WTC11 (cell line): ENCODE data around the gene NCOA3. TPM values are rescaled to one million over a fixed set of nuclear protein-coding genes. Genes with fewer than 3 reads are reported as not detected.

Source experiments
- ATAC-seq: fragments of 200-7000 bp; cut with Tn5 transposase; 2 replicates; pipeline ENCODE4 v1.10.0; 2021; ENCODE audit warnings: mild to moderate bottlenecking, moderate library complexity
- CTCF ChIA-PET: fragments of 300-600 bp; sonication (Branson Sonifier 250); formaldehyde crosslinking; loops from one replicate; lab custom pipeline; 2021; ENCODE audit warnings: antibody characterized with exemption; lab: Charles Lee
- POLR2A ChIA-PET: fragments of 350-600 bp; sonication (Branson Sonifier 250); formaldehyde crosslinking; loops from one replicate; lab custom pipeline; 2021; ENCODE audit warnings: antibody characterized with exemption; lab: Charles Lee
- DNase-seq: peaks from one replicate; pipeline ENCODE4 v3.0.0; 2021; ENCODE audit warnings: low spot score
- H3K27ac Mint-ChIP-seq: 2 replicates; pipeline ENCODE4 v1.8.0; 2021; ENCODE audit warnings: mixed read lengths
- H3K27me3 Mint-ChIP-seq: 2 replicates; pipeline ENCODE4 v1.8.0; 2021; ENCODE audit warnings: low read depth, mild to moderate bottlenecking, moderate library complexity, mixed read lengths
- H3K36me3 Mint-ChIP-seq: 2 replicates; pipeline ENCODE4 v1.8.0; 2021; ENCODE audit warnings: mixed read lengths
- H3K4me1 Mint-ChIP-seq: 2 replicates; pipeline ENCODE4 v1.8.0; 2022; ENCODE audit warnings: mixed read lengths
- H3K4me3 Mint-ChIP-seq: 2 replicates; pipeline ENCODE4 v1.8.0; 2021; ENCODE audit warnings: mild to moderate bottlenecking, moderate library complexity, mixed read lengths
- H3K9me3 Mint-ChIP-seq: 2 replicates; pipeline ENCODE4 v1.8.0; 2021; ENCODE audit warnings: mixed read lengths
- ATF3 ChIP-seq: sonication (generic); formaldehyde crosslinking; conservative IDR thresholded peaks from 2 replicates; pipeline ENCODE4 v1.8.1; 2022; ENCODE audit warnings: mild to moderate bottlenecking, missing genetic modification reagents
- CREB1 ChIP-seq: sonication (generic); formaldehyde crosslinking; IDR thresholded peaks from 2 replicates; pipeline ENCODE4 v1.8.0; 2023; ENCODE audit warnings: mild to moderate bottlenecking, missing genetic modification reagents
- E2F5 ChIP-seq: sonication (generic); formaldehyde crosslinking; IDR thresholded peaks from 2 replicates; pipeline ENCODE4 v1.8.1; 2022; ENCODE audit warnings: mild to moderate bottlenecking, moderate library complexity, missing genetic modification reagents
- ERG ChIP-seq: fragments of 250-450 bp; sonication (Bioruptor Pico); IDR thresholded peaks from 2 replicates; pipeline ENCODE4 v1.8.0; 2021; ENCODE audit warnings: mild to moderate bottlenecking
- FOXP4 ChIP-seq: sonication (generic); formaldehyde crosslinking; IDR thresholded peaks from 2 replicates; pipeline ENCODE4 v1.8.0; 2022; ENCODE audit warnings: mild to moderate bottlenecking, missing genetic modification reagents
- GABPB1 ChIP-seq: sonication (generic); formaldehyde crosslinking; IDR thresholded peaks from 2 replicates; pipeline ENCODE4 v1.8.1; 2023; ENCODE audit warnings: mild to moderate bottlenecking, missing genetic modification reagents
- HMGXB4 ChIP-seq: sonication (generic); formaldehyde crosslinking; IDR thresholded peaks from 2 replicates; pipeline ENCODE4 v1.8.1; 2023; ENCODE audit warnings: mild to moderate bottlenecking, moderate library complexity, missing genetic modification reagents
- JAZF1 ChIP-seq: fragments of 250-450 bp; sonication (Bioruptor Pico); IDR thresholded peaks from 2 replicates; pipeline ENCODE4 v1.9.0; 2021; ENCODE audit warnings: moderate library complexity, mild to moderate bottlenecking, inconsistent platforms
- JUN ChIP-seq: sonication (generic); formaldehyde crosslinking; IDR thresholded peaks from 2 replicates; pipeline ENCODE4 v1.8.0; 2023; ENCODE audit warnings: mild to moderate bottlenecking, missing genetic modification reagents
- KAT7 ChIP-seq: sonication (generic); formaldehyde crosslinking; IDR thresholded peaks from 2 replicates; pipeline ENCODE4 v1.8.1; 2023; ENCODE audit warnings: missing genetic modification reagents, mild to moderate bottlenecking, borderline replicate concordance
- MYBL2 ChIP-seq: sonication (generic); formaldehyde crosslinking; IDR thresholded peaks from 2 replicates; pipeline ENCODE4 v1.8.1; 2023; ENCODE audit warnings: mild to moderate bottlenecking, moderate library complexity, missing genetic modification reagents
- NFATC4 ChIP-seq: fragments of 250-450 bp; sonication (Bioruptor Pico); IDR thresholded peaks from 2 replicates; pipeline ENCODE4 v1.9.0; 2021; ENCODE audit warnings: mild to moderate bottlenecking
- PREB ChIP-seq: sonication (generic); formaldehyde crosslinking; IDR thresholded peaks from 2 replicates; pipeline ENCODE4 v1.8.1; 2022; ENCODE audit warnings: mild to moderate bottlenecking, missing genetic modification reagents, moderate library complexity, borderline replicate concordance
- RORB ChIP-seq: fragments of 250-450 bp; sonication (Bioruptor Pico); IDR thresholded peaks from 2 replicates; pipeline ENCODE4 v1.9.0; 2021; ENCODE audit warnings: mild to moderate bottlenecking
- STAT6 ChIP-seq: sonication (generic); formaldehyde crosslinking; conservative IDR thresholded peaks from 2 replicates; pipeline ENCODE4 v1.8.1; 2023; ENCODE audit warnings: mild to moderate bottlenecking, low read depth, missing genetic modification reagents, moderate library complexity
- ZNF396 ChIP-seq: fragments of 250-450 bp; sonication (Bioruptor Pico); IDR thresholded peaks from 2 replicates; pipeline ENCODE4 v1.8.0; 2021; ENCODE audit warnings: mild to moderate bottlenecking, moderate library complexity, borderline replicate concordance
- ZSCAN18 ChIP-seq: fragments of 250-450 bp; sonication (Bioruptor Pico); IDR thresholded peaks from 2 replicates; pipeline ENCODE4 v2.1.2; 2022; ENCODE audit warnings: mild to moderate bottlenecking, moderate library complexity
- total RNA-seq: library from RNA; stranded (reverse); gene quantifications from 3 replicates; pipeline ENCODE4 v1.2.3, GENCODE V29; 2021

The NCOA3 gene
- total RNA-seq, 1 experiment from 2014 or later: 25.2 TPM

GRCh38 chr20:47638851-47639250 is 137.2 kb downstream of the NCOA3 start:
- H3K9me3 Mint-ChIP-seq: no peaks in the 10 kb centered on the region; the same call in 1 of the 2 replicates
- H3K27ac Mint-ChIP-seq: no peak overlapping the region
- H3K4me1 Mint-ChIP-seq: no peaks in the 10 kb centered on the region
- TF ChIP-seq NFATC4 (no peak), GABPB1 (CRISPR knock-in tag) (no peak), JAZF1 (CRISPR knock-in tag) (no peak), JUN (CRISPR knock-in tag) (no peak), CREB1 (CRISPR knock-in tag) (no peak), PREB (CRISPR knock-in tag) (no peak)
- H3K27me3 Mint-ChIP-seq: no peaks in the 10 kb centered on the region
- H3K36me3 Mint-ChIP-seq: peaks cover 62% of the 10 kb centered on the region
- ATAC-seq (no peak), DNase-seq (no peak)
- ChIA-PET POLR2A (no interaction called here), CTCF (no interaction called here)
- H3K4me3 Mint-ChIP-seq: no peak overlapping the region

- no peak for DNase-seq
- CTCF ChIA-PET: no interaction called here
- TF ChIP-seq HMGXB4 (CRISPR knock-in tag): no peak
- no peak for TF ChIP-seq MYBL2 (CRISPR knock-in tag)
- TF ChIP-seq KAT7 (CRISPR knock-in tag): no peak
- no peak for TF ChIP-seq E2F5 (CRISPR knock-in tag)
- no peak for TF ChIP-seq ATF3 (CRISPR knock-in tag)
- no peak for TF ChIP-seq FOXP4 (CRISPR knock-in tag)
- no peak for TF ChIP-seq ZSCAN18 (CRISPR knock-in tag)
- no peak for TF ChIP-seq ERG (CRISPR knock-in tag)
- TF ChIP-seq RORB (CRISPR knock-in tag): no peak
- TF ChIP-seq STAT6 (CRISPR knock-in tag): no peak
- TF ChIP-seq ZNF396: no peak
- Mint-ChIP-seq H3K27ac (no peak overlapping the region; the same call in 1 of the 2 replicates), H3K4me1 (peaks cover 10% of the 10 kb centered on the region), H3K36me3 (peaks cover 68% of the 10 kb centered on the region), H3K4me3 (no peak overlapping the region), H3K9me3 (no peaks in the 10 kb centered on the region; the same call in 1 of the 2 replicates), H3K27me3 (no peaks in the 10 kb centered on the region)
- no peak for ATAC-seq
- POLR2A ChIA-PET: no interaction called here
Observed at GRCh38 chr20:47642118-47642517, 140.4 kb downstream of the NCOA3 start.
